Epithelial cell of esophagus (primary cell): ENCODE measurements around the gene ADAM17.

Source experiments
- DNase-seq: peaks from one replicate; pipeline ENCODE4 v3.0.0; 2010; ENCODE audit warnings: low read depth
- H3K4me3 ChIP-seq: 2 replicates; pipeline ENCODE4 v1.5.1; 2011; ENCODE audit warnings: mild to moderate bottlenecking, low read length, control low read depth
- TF ChIP-seq, protein P1 (sequence below): IDR thresholded peaks from 2 replicates; pipeline ENCODE4 v1.5.1; 2011; ENCODE audit warnings: low read depth, mild to moderate bottlenecking, low read length, control low read depth, inconsistent platforms; ENCODE audit not compliant: insufficient read depth; ENCODE audit errors: missing control alignments

Gene ADAM17

DNA sequence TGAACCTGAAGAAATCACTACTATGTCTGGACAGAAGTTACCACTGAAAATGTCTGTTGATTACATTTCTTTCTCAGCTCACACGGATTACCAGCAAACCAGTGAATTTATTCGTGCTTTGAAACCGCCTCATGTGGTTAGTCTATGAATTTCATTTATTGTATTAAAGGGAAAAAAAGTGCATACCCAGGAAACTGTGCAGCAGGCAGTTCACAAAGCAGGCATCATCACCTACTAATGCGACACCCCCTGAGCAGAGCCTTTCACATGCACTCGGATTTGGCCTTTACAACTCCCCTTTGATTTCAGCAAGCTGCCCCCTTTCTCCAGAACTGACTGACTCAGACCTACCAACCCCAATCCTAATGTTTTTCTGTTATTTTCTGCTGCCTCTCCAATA, 112.1 kb downstream of the ADAM17 start:
- no peak for DNase-seq
- TF ChIP-seq, protein P1, sequence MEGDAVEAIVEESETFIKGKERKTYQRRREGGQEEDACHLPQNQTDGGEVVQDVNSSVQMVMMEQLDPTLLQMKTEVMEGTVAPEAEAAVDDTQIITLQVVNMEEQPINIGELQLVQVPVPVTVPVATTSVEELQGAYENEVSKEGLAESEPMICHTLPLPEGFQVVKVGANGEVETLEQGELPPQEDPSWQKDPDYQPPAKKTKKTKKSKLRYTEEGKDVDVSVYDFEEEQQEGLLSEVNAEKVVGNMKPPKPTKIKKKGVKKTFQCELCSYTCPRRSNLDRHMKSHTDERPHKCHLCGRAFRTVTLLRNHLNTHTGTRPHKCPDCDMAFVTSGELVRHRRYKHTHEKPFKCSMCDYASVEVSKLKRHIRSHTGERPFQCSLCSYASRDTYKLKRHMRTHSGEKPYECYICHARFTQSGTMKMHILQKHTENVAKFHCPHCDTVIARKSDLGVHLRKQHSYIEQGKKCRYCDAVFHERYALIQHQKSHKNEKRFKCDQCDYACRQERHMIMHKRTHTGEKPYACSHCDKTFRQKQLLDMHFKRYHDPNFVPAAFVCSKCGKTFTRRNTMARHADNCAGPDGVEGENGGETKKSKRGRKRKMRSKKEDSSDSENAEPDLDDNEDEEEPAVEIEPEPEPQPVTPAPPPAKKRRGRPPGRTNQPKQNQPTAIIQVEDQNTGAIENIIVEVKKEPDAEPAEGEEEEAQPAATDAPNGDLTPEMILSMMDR: no peak
- H3K4me3 ChIP-seq: no peak overlapping the region

DNA sequence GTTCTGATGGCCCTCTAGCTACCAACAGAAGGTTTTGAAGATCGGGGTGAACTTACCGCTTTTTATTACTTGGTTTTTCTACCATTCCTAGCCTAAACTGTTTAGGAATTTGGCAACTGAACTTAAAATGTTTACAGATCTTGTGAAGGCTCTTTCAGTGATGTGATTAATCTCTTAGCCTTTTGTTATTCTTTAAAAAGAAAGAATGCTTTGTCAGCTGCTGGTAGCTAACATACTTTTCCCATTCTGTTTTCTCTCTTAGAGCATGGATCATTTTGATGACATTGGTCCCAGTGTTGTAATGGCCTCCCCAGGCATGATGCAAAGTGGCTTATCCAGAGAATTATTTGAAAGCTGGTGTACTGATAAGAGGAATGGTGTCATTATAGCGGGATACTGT, 114.1 kb downstream of the ADAM17 start:
- TF ChIP-seq, protein P1: no peak
- no peak overlapping the region for H3K4me3 ChIP-seq
- DNase-seq: no peak

DNA sequence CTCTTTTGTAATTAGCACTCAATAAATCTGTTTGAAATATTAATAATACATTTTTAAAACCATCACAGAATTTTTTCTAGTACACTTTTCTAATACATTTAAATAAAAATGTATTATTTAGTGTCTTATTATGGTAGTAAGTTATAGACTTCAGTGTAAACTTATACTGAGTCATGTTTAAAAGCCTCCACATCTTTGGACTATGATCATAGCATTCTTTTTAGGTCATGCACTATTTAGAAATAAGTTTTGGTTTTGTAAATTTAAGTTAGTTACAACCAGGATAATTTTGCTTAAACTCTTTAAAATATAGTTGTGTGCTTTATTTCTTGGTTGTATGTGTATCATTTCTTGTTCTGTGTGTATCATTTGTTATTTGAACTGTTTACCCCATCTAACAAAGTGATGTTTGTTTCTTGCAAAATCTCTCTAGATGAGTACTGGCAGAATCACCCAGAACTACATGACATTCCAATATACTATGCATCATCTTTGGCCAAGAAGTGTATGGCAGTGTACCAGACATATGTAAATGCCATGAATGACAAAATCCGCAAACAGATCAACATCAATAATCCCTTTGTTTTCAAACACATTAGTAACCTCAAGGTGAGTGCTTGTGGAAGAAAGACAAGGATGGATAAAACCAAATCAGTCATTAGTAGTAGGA, 115.4 kb downstream of the ADAM17 start:
- H3K4me3 ChIP-seq: no peak overlapping the region
- peak; percentile 60 for DNase-seq
- TF ChIP-seq, protein P1: no peak

DNA sequence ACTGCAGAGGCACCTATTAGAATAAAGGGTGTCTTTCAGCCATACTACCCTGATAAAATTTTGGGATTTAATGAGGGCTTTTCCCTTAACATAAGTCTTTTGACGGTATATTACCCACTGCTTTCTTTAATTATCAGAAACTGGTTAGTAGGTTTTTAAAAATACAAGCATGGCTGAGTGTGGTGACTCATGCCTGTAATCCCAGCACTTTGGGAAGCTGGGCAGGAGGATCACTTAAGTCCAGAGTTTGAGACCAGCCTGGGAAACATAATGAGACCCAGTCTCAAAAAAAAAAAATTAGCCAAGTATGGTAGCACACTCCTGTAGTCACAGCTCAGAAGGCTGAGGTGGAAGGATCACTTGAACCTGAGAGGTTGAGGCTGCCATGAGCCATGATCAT, 116.1 kb downstream of the ADAM17 start:
- TF ChIP-seq, protein P1: no peak
- DNase-seq: no peak
- H3K4me3 ChIP-seq: no peak overlapping the region
